ENCODE data around the gene EPHA10. TPM values are rescaled to one million over a fixed set of nuclear protein-coding genes. Genes with fewer than 3 reads are reported as not detected.
A peak's percentile ranks its signal among the peaks of the same experiment; 100 is the strongest.
"Not testable (repeated sequence)": the region's sequence is repeated elsewhere in the genome, so short reads cannot be mapped to it uniquely, and the experiment has no call there.

The EPHA10 gene
- polyA plus RNA-seq, 3 donors from 2014 or later = not detected

GRCh38 chr1:37761416-37762095 lies 3.4 kb downstream of the EPHA10 start:
- Mint-ChIP-seq H3K36me3 (no peaks in the 10 kb centered on the region), H3K27me3 (ENCODE audit: low read depth in 3 of 3) (peaks cover 15 to 20% (median 17%) of the 10 kb centered on the region in 3 donors), H3K9me3 (peaks cover 0 to 6% (median under 1%) of the 10 kb centered on the region in 6 donors), H3K4me1 (peaks cover 0 to 6% of the 10 kb centered on the region in 2 donors), H3K27ac (no peak overlapping the region), H3K4me3 (no peak overlapping the region)
- DNase-seq = no peak

- H3K36me3 Mint-ChIP-seq = no peaks in the 10 kb centered on the region
- peaks cover 0 to 2% (median 0%) of the 10 kb centered on the region in 6 donors for H3K9me3 Mint-ChIP-seq
- no peak overlapping the region for H3K4me3 Mint-ChIP-seq
- DNase-seq = no peak
- H3K27me3 Mint-ChIP-seq (ENCODE audit: low read depth in 3 of 3) = peaks cover 6 to 14% (median 7%) of the 10 kb centered on the region in 3 donors
- no peak overlapping the region for H3K27ac Mint-ChIP-seq
- H3K4me1 Mint-ChIP-seq = peaks cover 0 to 1% of the 10 kb centered on the region in 2 donors
Measured at GRCh38 chr1:37759451-37759850, 5.5 kb downstream of the EPHA10 start.

DNA sequence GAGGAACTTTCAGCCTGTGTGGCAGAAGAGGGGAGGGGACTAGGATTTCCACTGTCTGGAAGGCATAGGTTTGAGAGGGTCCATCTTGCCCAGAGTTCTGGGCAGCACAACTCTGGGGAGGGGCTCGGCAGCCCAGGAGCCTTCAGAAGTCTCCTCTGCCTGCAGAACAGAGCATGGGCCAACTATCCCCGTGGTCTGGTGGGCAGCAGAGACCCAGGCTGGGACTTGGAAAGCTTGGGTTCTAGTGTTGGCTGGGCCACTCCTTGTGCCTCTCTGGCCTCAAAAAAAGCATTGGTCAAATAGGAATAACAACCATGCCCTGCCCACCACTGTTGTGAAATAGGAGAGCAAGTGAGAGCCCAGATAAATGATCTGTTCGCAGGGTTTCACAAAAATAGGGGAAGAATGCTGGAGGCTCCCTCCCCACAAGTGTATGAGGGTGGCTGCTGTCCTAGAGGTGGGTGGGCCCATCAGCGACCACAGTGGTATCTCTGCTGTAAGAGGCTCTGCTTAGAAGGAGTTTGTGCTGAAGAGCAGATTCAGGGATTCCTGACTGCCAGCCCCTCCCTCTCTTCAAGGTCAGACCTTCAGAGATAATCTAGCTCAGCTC lies 8.9 kb downstream of the EPHA10 start:
- no peak overlapping the region for H3K27ac Mint-ChIP-seq
- no peak for DNase-seq
- H3K9me3 Mint-ChIP-seq = no peaks in the 10 kb centered on the region
- peaks cover 0 to 7% of the 10 kb centered on the region in 2 donors for H3K4me1 Mint-ChIP-seq
- H3K27me3 Mint-ChIP-seq (ENCODE audit: low read depth in 3 of 3) = peaks cover 11 to 14% (median 13%) of the 10 kb centered on the region in 3 donors
- H3K4me3 Mint-ChIP-seq = no peak overlapping the region
- H3K36me3 Mint-ChIP-seq = no peaks in the 10 kb centered on the region

GRCh38 chr1:37755290-37755689 lies 9.6 kb downstream of the EPHA10 start:
- H3K4me3 Mint-ChIP-seq = peak overlapping the region in 1 of 5 donors; percentile 2

GRCh38 chr1:37753473-37754321 lies 11.2 kb downstream of the EPHA10 start:
- no peaks in the 10 kb centered on the region for H3K36me3 Mint-ChIP-seq
- H3K9me3 Mint-ChIP-seq = no peaks in the 10 kb centered on the region
- no peak overlapping the region for H3K27ac Mint-ChIP-seq
- no peak for DNase-seq
- H3K4me1 Mint-ChIP-seq = peaks cover 0 to 7% of the 10 kb centered on the region in 2 donors
- peak overlapping the region in 4 of 5 donors; percentile 25 to 71 (median 55) for H3K4me3 Mint-ChIP-seq
- peaks cover 11 to 14% (median 13%) of the 10 kb centered on the region in 3 donors for H3K27me3 Mint-ChIP-seq (ENCODE audit: low read depth in 3 of 3)

More at GRCh38 chr1:37755290-37755689, 9.6 kb downstream of the EPHA10 start:
- no peaks in the 10 kb centered on the region for H3K36me3 Mint-ChIP-seq
- peaks cover 0 to 7% of the 10 kb centered on the region in 2 donors for H3K4me1 Mint-ChIP-seq
- H3K27me3 Mint-ChIP-seq (ENCODE audit: low read depth in 3 of 3) = peaks cover 11 to 14% (median 13%) of the 10 kb centered on the region in 3 donors
- H3K9me3 Mint-ChIP-seq = no peaks in the 10 kb centered on the region
- DNase-seq = no peak
- H3K27ac Mint-ChIP-seq = no peak overlapping the region

- H3K4me3 Mint-ChIP-seq = peak overlapping the region; percentile 45 to 77 (median 69)
- no peaks in the 10 kb centered on the region for H3K9me3 Mint-ChIP-seq
- peaks cover 11 to 16% (median 15%) of the 10 kb centered on the region in 3 donors for H3K27me3 Mint-ChIP-seq (ENCODE audit: low read depth in 3 of 3)
- peaks cover 0 to 7% of the 10 kb centered on the region in 2 donors for H3K4me1 Mint-ChIP-seq
- DNase-seq = no peak
- no peaks in the 10 kb centered on the region for H3K36me3 Mint-ChIP-seq
- no peak overlapping the region for H3K27ac Mint-ChIP-seq
Measured at GRCh38 chr1:37752583-37753471, 12.1 kb downstream of the EPHA10 start.

DNA sequence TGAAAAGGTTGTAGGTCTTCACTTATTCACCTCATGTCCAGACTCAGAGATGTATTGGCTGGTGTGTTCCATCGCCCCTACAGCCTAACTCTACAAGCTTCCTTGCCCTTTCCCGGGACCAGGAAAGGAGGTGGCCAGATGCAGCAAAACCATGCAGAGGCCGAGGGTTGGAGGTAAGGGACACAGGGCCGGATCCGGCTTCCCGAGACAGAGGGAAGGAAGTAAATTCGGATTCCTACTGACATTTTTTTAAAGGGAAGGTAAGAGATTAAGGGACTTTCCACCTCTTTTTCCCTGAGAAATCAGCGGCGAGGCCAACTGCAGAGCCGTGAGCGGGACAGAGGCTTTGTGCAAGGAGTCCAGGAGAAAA lies 12.7 kb downstream of the EPHA10 start:
- Mint-ChIP-seq H3K9me3 (no peaks in the 10 kb centered on the region), H3K27me3 (ENCODE audit: low read depth in 3 of 3) (peaks cover 11 to 16% (median 15%) of the 10 kb centered on the region in 3 donors), H3K4me1 (peaks cover 0 to 7% of the 10 kb centered on the region in 2 donors), H3K27ac (no peak overlapping the region), H3K4me3 (peak overlapping the region; percentile 45 to 77 (median 69)), H3K36me3 (no peaks in the 10 kb centered on the region)
- no peak for DNase-seq

- no peak overlapping the region for H3K4me3 Mint-ChIP-seq
- H3K4me1 Mint-ChIP-seq = peaks cover 0 to 7% of the 10 kb centered on the region in 2 donors
- H3K27ac Mint-ChIP-seq = no peak overlapping the region
- H3K27me3 Mint-ChIP-seq (ENCODE audit: low read depth in 3 of 3) = peaks cover 11 to 13% (median 11%) of the 10 kb centered on the region in 3 donors
- H3K36me3 Mint-ChIP-seq = no peaks in the 10 kb centered on the region
- H3K9me3 Mint-ChIP-seq = peaks cover 0 to 6% (median 0%) of the 10 kb centered on the region in 6 donors
- no peak for DNase-seq
Measured at GRCh38 chr1:37748565-37748964, 16.4 kb downstream of the EPHA10 start.

DNA sequence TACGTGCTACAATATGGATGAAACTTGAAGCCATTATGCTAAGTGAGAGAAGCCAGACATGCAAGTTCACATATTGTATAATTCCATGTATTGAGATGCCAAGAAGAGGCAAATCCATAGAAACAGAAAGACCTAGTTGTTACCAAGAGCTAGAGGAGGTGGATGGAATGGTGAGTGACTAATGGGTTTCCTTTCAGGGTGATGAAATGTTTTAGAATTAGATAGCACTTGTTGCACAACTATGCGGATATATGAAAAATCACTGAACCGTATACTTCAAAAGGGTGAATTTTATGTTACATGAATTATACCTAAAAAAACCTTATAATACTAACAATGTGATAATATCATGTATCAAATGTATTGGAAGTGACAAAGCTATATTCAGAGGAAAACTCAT lies 18.1 kb downstream of the EPHA10 start:
- no peak overlapping the region for H3K27ac Mint-ChIP-seq
- no peak overlapping the region for H3K4me3 Mint-ChIP-seq
- H3K36me3 Mint-ChIP-seq = no peaks in the 10 kb centered on the region
- H3K4me1 Mint-ChIP-seq = peaks cover 0 to under 1% of the 10 kb centered on the region in 2 donors
- DNase-seq = no peak
- H3K27me3 Mint-ChIP-seq (ENCODE audit: low read depth in 3 of 3) = peaks cover 3 to 6% (median 5%) of the 10 kb centered on the region in 3 donors
- peaks cover 0 to 6% (median 0%) of the 10 kb centered on the region in 6 donors for H3K9me3 Mint-ChIP-seq

- H3K4me1 Mint-ChIP-seq = no peaks in the 10 kb centered on the region
- no peak for DNase-seq
- no peaks in the 10 kb centered on the region for H3K36me3 Mint-ChIP-seq
- peaks cover 0 to 6% (median 0%) of the 10 kb centered on the region in 6 donors for H3K9me3 Mint-ChIP-seq
- H3K4me3 Mint-ChIP-seq = no peak overlapping the region
- peaks cover 2 to 3% (median 3%) of the 10 kb centered on the region in 3 donors for H3K27me3 Mint-ChIP-seq (ENCODE audit: low read depth in 3 of 3)
- H3K27ac Mint-ChIP-seq = no peak overlapping the region
Measured at GRCh38 chr1:37741662-37742061, 23.3 kb downstream of the EPHA10 start.

DNA sequence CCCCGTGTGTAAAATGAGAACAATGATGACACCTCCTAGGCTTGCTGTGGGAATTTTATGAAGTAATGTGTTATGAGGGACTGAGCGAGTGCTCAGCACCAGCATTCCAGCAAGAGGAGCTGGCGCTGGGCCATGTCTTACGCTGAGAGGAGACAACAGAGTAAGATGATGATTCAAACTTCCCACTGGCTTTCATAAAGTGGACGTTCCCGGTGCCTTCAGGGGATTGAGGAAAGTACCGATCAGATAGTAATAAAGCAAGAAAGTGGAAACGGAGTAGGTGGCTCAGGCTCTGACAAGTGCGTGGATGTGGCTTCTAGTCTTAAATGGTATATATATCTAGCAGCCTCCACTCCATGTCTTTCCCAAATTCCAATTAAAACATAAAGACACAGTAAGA lies 23.8 kb downstream of the EPHA10 start:
- Mint-ChIP-seq H3K27me3 (ENCODE audit: low read depth in 3 of 3) (peaks cover 2 to 4% (median 3%) of the 10 kb centered on the region in 3 donors), H3K9me3 (peaks cover 0 to 5% (median 0%) of the 10 kb centered on the region in 6 donors), H3K4me1 (no peaks in the 10 kb centered on the region), H3K27ac (no peak overlapping the region), H3K36me3 (no peaks in the 10 kb centered on the region), H3K4me3 (no peak overlapping the region)
- DNase-seq = no peak

DNA sequence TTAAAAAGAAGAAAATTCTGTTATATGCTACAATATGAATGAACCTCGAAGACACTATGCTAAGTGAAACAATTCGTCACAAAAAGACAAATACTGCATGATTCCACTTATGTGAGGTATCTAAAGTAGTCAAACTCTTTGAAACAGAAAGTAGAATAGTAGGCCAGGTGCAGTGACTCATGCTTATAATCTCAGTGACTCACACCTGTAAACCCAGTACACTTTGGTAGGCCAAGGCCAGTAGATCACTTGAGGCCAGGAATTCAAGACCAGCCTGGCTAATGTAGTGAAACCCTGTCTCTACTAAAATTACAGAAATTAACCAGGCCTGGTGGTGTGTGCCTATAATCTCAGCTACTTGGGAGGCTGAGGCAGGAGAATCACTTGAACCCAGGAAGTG lies 25.7 kb downstream of the EPHA10 start:
- Mint-ChIP-seq H3K4me3 (no peak overlapping the region), H3K36me3 (no peaks in the 10 kb centered on the region), H3K9me3 (peaks cover 0 to 3% (median 0%) of the 10 kb centered on the region in 6 donors), H3K27me3 (ENCODE audit: low read depth in 3 of 3) (peaks cover 6 to 9% (median 7%) of the 10 kb centered on the region in 3 donors), H3K27ac (no peak overlapping the region), H3K4me1 (no peaks in the 10 kb centered on the region)
- DNase-seq = no peak

DNA sequence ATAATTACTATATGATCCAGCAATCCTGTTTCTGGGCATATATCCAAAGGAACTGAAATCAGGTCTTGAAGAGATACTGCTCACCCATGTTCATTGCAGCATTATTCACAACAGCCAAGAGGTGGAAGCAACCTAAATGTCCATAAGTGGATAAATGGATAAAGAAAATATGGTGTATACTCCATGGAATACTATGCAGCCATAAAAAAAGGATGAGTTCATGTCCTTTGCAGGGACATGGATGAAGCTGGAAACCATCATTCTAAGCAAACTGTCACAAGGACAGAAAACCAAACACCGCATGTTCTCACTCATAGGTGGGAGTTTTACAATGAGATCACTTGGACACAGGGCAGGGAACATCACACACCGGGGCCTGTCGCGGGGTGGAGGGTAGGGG lies 26.3 kb downstream of the EPHA10 start:
- H3K27me3 Mint-ChIP-seq (ENCODE audit: low read depth in 3 of 3) = peaks cover 6 to 11% (median 9%) of the 10 kb centered on the region in 3 donors
- H3K27ac Mint-ChIP-seq = not testable (repeated sequence)

More for the DNA sequence above, 26.3 kb downstream of the EPHA10 start:
- H3K9me3 Mint-ChIP-seq, DNase-seq, H3K4me3 Mint-ChIP-seq, H3K36me3 Mint-ChIP-seq, H3K4me1 Mint-ChIP-seq: not testable (repeated sequence)
